SK-N-SH (cell line): ENCODE results near the gene PCDHGB1.

Source experiments
- ELF1 ChIP-seq: IDR thresholded peaks from 2 replicates; pipeline ENCODE4 v1.4.0; 2012
- EP300 ChIP-seq, 2 experiments: IDR thresholded peaks; 2 replicates each; pipeline versions ENCODE4 v1.4.0 to v1.6.1; 2012; ENCODE audit warnings: borderline replicate concordance in 1 of 2, low read depth in 1 of 2, low read length in 1 of 2
- EZH2phosphoT487 ChIP-seq: fragments of 200-600 bp; sonication (generic); IDR thresholded peaks from 2 replicates; pipeline ENCODE4 v1.6.1; 2017; ENCODE audit warnings: low read depth, mixed run types, mild to moderate bottlenecking, antibody characterized with exemption, moderate library complexity, borderline replicate concordance
- GATA2 ChIP-seq: sonication (generic); formaldehyde crosslinking; IDR thresholded peaks from 2 replicates; pipeline ENCODE4 v1.5.0; 2020; ENCODE audit warnings: mild to moderate bottlenecking, missing genetic modification reagents
- MAX ChIP-seq: IDR thresholded peaks from 2 replicates; pipeline ENCODE4 v1.4.0; 2012; ENCODE audit warnings: low read depth
- POLR2AphosphoS5 ChIP-seq: IDR thresholded peaks from 2 replicates; pipeline ENCODE4 v1.6.1; 2012; ENCODE audit warnings: low read depth, low read length
- RCOR1 ChIP-seq: fragments of 150-350 bp; IDR thresholded peaks from 2 replicates; pipeline ENCODE4 v1.6.1; 2017; ENCODE audit warnings: antibody characterized with exemption, low read length
- REST ChIP-seq: IDR thresholded peaks from 2 replicates; pipeline ENCODE4 v1.6.1; 2012; ENCODE audit warnings: mild to moderate bottlenecking, low read depth, low read length, moderate library complexity
- TAF1 ChIP-seq: IDR thresholded peaks from 2 replicates; pipeline ENCODE4 v1.6.1; 2012; ENCODE audit warnings: low read depth, mild to moderate bottlenecking, low read length, moderate library complexity, borderline replicate concordance
- TEAD4 ChIP-seq: IDR thresholded peaks from 2 replicates; pipeline ENCODE4 v1.4.0; 2012; ENCODE audit warnings: mild to moderate bottlenecking, borderline replicate concordance; ENCODE audit not compliant: insufficient read depth
- USF2 ChIP-seq: fragments of 150-350 bp; IDR thresholded peaks from 2 replicates; pipeline ENCODE4 v1.6.1; 2017; ENCODE audit warnings: antibody characterized with exemption, low read length, low read depth, borderline replicate concordance
- TF ChIP-seq, protein P1 (sequence below): fragments of 200-600 bp; sonication (generic); IDR thresholded peaks from 2 replicates; pipeline ENCODE4 v1.6.1; 2017; ENCODE audit warnings: antibody characterized with exemption, mild to moderate bottlenecking, moderate library complexity
- TF ChIP-seq, protein P2 (sequence below): IDR thresholded peaks from 2 replicates; pipeline ENCODE4 v1.4.0; 2012; ENCODE audit warnings: low read depth, borderline replicate concordance

- no peak for TF ChIP-seq EP300 (IDR thresholded peaks at IDR 0.05; ENCODE audit: borderline replicate concordance in 1 of 2, low read depth in 1 of 2, low read length in 1 of 2)
- no peak for TF ChIP-seq RCOR1
- TF ChIP-seq, protein P1, sequence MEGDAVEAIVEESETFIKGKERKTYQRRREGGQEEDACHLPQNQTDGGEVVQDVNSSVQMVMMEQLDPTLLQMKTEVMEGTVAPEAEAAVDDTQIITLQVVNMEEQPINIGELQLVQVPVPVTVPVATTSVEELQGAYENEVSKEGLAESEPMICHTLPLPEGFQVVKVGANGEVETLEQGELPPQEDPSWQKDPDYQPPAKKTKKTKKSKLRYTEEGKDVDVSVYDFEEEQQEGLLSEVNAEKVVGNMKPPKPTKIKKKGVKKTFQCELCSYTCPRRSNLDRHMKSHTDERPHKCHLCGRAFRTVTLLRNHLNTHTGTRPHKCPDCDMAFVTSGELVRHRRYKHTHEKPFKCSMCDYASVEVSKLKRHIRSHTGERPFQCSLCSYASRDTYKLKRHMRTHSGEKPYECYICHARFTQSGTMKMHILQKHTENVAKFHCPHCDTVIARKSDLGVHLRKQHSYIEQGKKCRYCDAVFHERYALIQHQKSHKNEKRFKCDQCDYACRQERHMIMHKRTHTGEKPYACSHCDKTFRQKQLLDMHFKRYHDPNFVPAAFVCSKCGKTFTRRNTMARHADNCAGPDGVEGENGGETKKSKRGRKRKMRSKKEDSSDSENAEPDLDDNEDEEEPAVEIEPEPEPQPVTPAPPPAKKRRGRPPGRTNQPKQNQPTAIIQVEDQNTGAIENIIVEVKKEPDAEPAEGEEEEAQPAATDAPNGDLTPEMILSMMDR = no peak
- no peak for TF ChIP-seq REST
- no peak for TF ChIP-seq EZH2phosphoT487
- no peak for TF ChIP-seq GATA2 (CRISPR knock-in tag)
- TF ChIP-seq TAF1 = no peak
- TF ChIP-seq ELF1 = no peak
- TF ChIP-seq TEAD4 = no peak
- TF ChIP-seq USF2 = no peak
- no peak for TF ChIP-seq POLR2AphosphoS5
- TF ChIP-seq MAX = no peak
- TF ChIP-seq, protein P2, sequence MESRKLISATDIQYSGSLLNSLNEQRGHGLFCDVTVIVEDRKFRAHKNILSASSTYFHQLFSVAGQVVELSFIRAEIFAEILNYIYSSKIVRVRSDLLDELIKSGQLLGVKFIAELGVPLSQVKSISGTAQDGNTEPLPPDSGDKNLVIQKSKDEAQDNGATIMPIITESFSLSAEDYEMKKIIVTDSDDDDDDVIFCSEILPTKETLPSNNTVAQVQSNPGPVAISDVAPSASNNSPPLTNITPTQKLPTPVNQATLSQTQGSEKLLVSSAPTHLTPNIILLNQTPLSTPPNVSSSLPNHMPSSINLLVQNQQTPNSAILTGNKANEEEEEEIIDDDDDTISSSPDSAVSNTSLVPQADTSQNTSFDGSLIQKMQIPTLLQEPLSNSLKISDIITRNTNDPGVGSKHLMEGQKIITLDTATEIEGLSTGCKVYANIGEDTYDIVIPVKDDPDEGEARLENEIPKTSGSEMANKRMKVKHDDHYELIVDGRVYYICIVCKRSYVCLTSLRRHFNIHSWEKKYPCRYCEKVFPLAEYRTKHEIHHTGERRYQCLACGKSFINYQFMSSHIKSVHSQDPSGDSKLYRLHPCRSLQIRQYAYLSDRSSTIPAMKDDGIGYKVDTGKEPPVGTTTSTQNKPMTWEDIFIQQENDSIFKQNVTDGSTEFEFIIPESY = no peak
These were observed 5.7 kb downstream of the PCDHGB1 start for GRCh38 chr5:141355641-141356040.
